K562 (cell line): ENCODE data around the gene USF2. TPM values are rescaled to one million over a fixed set of nuclear protein-coding genes. Genes with fewer than 3 reads are reported as not detected.

Experiments
- ARHGAP35 ChIP-seq: fragments of 450-650 bp; IDR thresholded peaks from 2 replicates; pipeline ENCODE4 v1.6.1; 2018; ENCODE audit not compliant: partially characterized antibody
- ARID1B ChIP-seq: fragments of 450-650 bp; IDR thresholded peaks from 2 replicates; pipeline ENCODE4 v1.6.1; 2016; ENCODE audit warnings: antibody characterized with exemption, mild to moderate bottlenecking, inconsistent platforms
- ATF2 ChIP-seq: sonication (generic); formaldehyde crosslinking; IDR thresholded peaks from 2 replicates; pipeline ENCODE4 v1.8.1; 2022; ENCODE audit warnings: missing genetic modification reagents
- CXXC5 ChIP-seq: fragments of 250-450 bp; sonication (Bioruptor Pico); IDR thresholded peaks from 2 replicates; pipeline ENCODE4 v1.8.0; 2022; ENCODE audit warnings: inconsistent platforms, mild to moderate bottlenecking, moderate library complexity
- EGR1 ChIP-seq: fragments of 450-650 bp; conservative IDR thresholded peaks from 2 replicates; pipeline ENCODE4 v1.6.1; 2017; ENCODE audit warnings: mild to moderate bottlenecking
- ELK3 ChIP-seq: fragments of 450-650 bp; formaldehyde crosslinking; IDR thresholded peaks from 2 replicates; pipeline ENCODE4 v1.4.0; 2020; ENCODE audit warnings: mild to moderate bottlenecking
- FOXK2 ChIP-seq, 2 experiments: fragments of 450-650 bp; IDR thresholded peaks in 1 of 2; conservative IDR thresholded peaks in 1 of 2; 2 replicates each; pipeline ENCODE4 v1.6.1; 2016; ENCODE audit warnings: low read depth in 2 of 2, mild to moderate bottlenecking in 1 of 2
- GABPB1 ChIP-seq: sonication (generic); formaldehyde crosslinking; IDR thresholded peaks from 2 replicates; pipeline ENCODE4 v1.8.0; 2022; ENCODE audit warnings: mild to moderate bottlenecking, missing genetic modification reagents
- GATAD2A ChIP-seq: fragments of 450-650 bp; IDR thresholded peaks from 2 replicates; pipeline ENCODE4 v1.6.1; 2017
- HNRNPK ChIP-seq: fragments of 200-400 bp; formaldehyde crosslinking; IDR thresholded peaks from one replicate; pipeline ENCODE4 v1.6.1; 2018; ENCODE audit warnings: mild to moderate bottlenecking, low read depth, low read length; ENCODE audit not compliant: poor library complexity, severe bottlenecking
- L3MBTL2 ChIP-seq: fragments of 450-650 bp; IDR thresholded peaks from 2 replicates; pipeline ENCODE4 v1.6.1; 2016; ENCODE audit warnings: mild to moderate bottlenecking, moderate library complexity
- PML ChIP-seq: IDR thresholded peaks from 2 replicates; pipeline ENCODE4 v1.6.1; 2012; ENCODE audit warnings: low read length, inconsistent platforms
- RBM34 ChIP-seq: fragments of 200-400 bp; formaldehyde crosslinking; IDR thresholded peaks from 2 replicates; pipeline ENCODE4 v1.6.1; 2018; ENCODE audit warnings: low read length, borderline replicate concordance; ENCODE audit not compliant: insufficient read depth
- SLC30A9 ChIP-seq: fragments of 250-450 bp; sonication (Bioruptor Pico); IDR thresholded peaks from 2 replicates; pipeline ENCODE4 v1.8.0; 2022; ENCODE audit warnings: mild to moderate bottlenecking, moderate library complexity
- SREBF1 ChIP-seq: fragments of 150-350 bp; IDR thresholded peaks from 2 replicates; pipeline ENCODE4 v1.6.1; 2014; ENCODE audit warnings: antibody characterized with exemption, low read depth, low read length, borderline replicate concordance
- TBP ChIP-seq: optimal IDR thresholded peaks from 2 replicates; pipeline ENCODE3; 2011; ENCODE audit warnings: low read depth, low read length, improper control_type of control experiment
- ZFP91 ChIP-seq: sonication (generic); formaldehyde crosslinking; IDR thresholded peaks from 2 replicates; pipeline ENCODE4 v1.8.0; 2022; ENCODE audit warnings: mild to moderate bottlenecking, missing genetic modification reagents
- ZNF707 ChIP-seq: fragments of 250-450 bp; sonication (Bioruptor Pico); conservative IDR thresholded peaks from 2 replicates; pipeline ENCODE4 v1.8.0; 2022; ENCODE audit warnings: inconsistent platforms, mild to moderate bottlenecking, moderate library complexity
- ZNF764 ChIP-seq: fragments of 250-450 bp; sonication (Bioruptor Pico); IDR thresholded peaks from 2 replicates; pipeline ENCODE4 v1.4.0; 2020; ENCODE audit warnings: low read depth, mild to moderate bottlenecking, moderate library complexity
- polyA plus RNA-seq, 8 experiments: library from polyadenylated mRNA; depleted of rRNA in 4 of 8; stranded (reverse) in 5 of 8; unstranded in 3 of 8; fragments of >200 nt; fragmentation: Nextera tagmentation in 2 of 8; fragmentation: Illumina TruSeq in 1 of 8; extraction: Ambion mirVana in 2 of 8; extraction: Trizol in 1 of 8; gene quantifications; 2 replicates each; pipeline versions ENCODE4 v1.2.1 to v1.2.3, GENCODE V29; 2011 to 2014; ENCODE audit warnings: inconsistent platforms in 1 of 8, missing spikeins in 1 of 8
- total RNA-seq, 7 experiments: library from RNA; depleted of rRNA in 6 of 7; stranded (reverse); fragments of >200 nt in 6 of 7; fragmentation: Illumina TruSeq in 2 of 7; extraction: Trizol in 2 of 7; gene quantifications; 2 replicates each; pipeline versions ENCODE4 v1.2.1 to v1.2.3, GENCODE V29; 2011 to 2021; ENCODE audit warnings: low replicate concordance in 1 of 7
- TF ChIP-seq, protein P1 (sequence below): sonication (generic); formaldehyde crosslinking; IDR thresholded peaks from 2 replicates; pipeline ENCODE4 v1.8.1; 2023; ENCODE audit warnings: mild to moderate bottlenecking, missing genetic modification reagents
- TF ChIP-seq, protein P2 (sequence below): fragments of 250-450 bp; sonication (Bioruptor Pico); IDR thresholded peaks from 2 replicates; pipeline ENCODE4 v1.5.0; 2021

The USF2 gene
- total and polyA plus RNA-seq, 9 of the 15 experiments (the other 6 are each of a cell fraction or from before 2014, with no cell fraction given) = 0.27 to 93.7 (median 58.4) TPM

- TF ChIP-seq ARID1B (peak; percentile 20; the same call in 1 of the 2 replicates), L3MBTL2 (0 out of 2 replicates have a peak, but pooled peaks have one; percentile 35), ATF2 (CRISPR knock-in tag) (peak; percentile 53; the same call in 1 of the 2 replicates), FOXK2 (conservative IDR thresholded peaks at IDR 0.05 in 1 of 2, IDR thresholded peaks at IDR 0.05 in 1 of 2; ENCODE audit: low read depth in 2 of 2) (peak; percentile 99 to 100), PML (peak; percentile 40; the same call in 1 of the 2 replicates), EGR1 (peak; percentile 56), TBP (peak; percentile 97), HNRNPK (peak; percentile 22), SLC30A9 (CRISPR knock-in tag) (no peak), GATAD2A (0 out of 2 replicates have a peak, but pooled peaks have one; percentile 20), ELK3 (CRISPR knock-in tag) (no peak), SREBF1 (0 out of 2 replicates have a peak, but pooled peaks have one; percentile 60), CXXC5 (CRISPR knock-in tag) (peak; percentile 1), GABPB1 (CRISPR knock-in tag) (peak; percentile 90), ARHGAP35 (peak; percentile 62), RBM34 (no peak), ZNF764 (CRISPR knock-in tag) (no peak), ZNF707 (no peak), ZFP91 (CRISPR knock-in tag) (peak; percentile 93)
- TF ChIP-seq, protein P1, sequence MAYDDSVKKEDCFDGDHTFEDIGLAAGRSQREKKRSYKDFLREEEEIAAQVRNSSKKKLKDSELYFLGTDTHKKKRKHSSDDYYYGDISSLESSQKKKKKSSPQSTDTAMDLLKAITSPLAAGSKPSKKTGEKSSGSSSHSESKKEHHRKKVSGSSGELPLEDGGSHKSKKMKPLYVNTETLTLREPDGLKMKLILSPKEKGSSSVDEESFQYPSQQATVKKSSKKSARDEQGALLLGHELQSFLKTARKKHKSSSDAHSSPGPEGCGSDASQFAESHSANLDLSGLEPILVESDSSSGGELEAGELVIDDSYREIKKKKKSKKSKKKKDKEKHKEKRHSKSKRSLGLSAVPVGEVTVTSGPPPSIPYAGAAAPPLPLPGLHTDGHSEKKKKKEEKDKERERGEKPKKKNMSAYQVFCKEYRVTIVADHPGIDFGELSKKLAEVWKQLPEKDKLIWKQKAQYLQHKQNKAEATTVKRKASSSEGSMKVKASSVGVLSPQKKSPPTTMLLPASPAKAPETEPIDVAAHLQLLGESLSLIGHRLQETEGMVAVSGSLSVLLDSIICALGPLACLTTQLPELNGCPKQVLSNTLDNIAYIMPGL (CRISPR knock-in tag) = 0 out of 2 replicates have a peak, but pooled peaks have one; percentile 33
- TF ChIP-seq, protein P2, sequence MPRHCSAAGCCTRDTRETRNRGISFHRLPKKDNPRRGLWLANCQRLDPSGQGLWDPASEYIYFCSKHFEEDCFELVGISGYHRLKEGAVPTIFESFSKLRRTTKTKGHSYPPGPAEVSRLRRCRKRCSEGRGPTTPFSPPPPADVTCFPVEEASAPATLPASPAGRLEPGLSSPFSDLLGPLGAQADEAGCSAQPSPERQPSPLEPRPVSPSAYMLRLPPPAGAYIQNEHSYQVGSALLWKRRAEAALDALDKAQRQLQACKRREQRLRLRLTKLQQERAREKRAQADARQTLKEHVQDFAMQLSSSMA (CRISPR knock-in tag) = peak; percentile 84; the same call in 1 of the 2 replicates
Measured at GRCh38 chr19:35248310-35249145, 20.2 kb upstream of the USF2 start, which contains the start of gene LSR (continued).
